Measurements from ENCODE around the gene TMEM272. TPM values are rescaled to one million over a fixed set of nuclear protein-coding genes. Genes with fewer than 3 reads are reported as not detected.
A peak's percentile ranks its signal among the peaks of the same experiment; 100 is the strongest.

TMEM272 gene
- total RNA-seq, 1 experiment from 2014 or later, result not detected

DNA sequence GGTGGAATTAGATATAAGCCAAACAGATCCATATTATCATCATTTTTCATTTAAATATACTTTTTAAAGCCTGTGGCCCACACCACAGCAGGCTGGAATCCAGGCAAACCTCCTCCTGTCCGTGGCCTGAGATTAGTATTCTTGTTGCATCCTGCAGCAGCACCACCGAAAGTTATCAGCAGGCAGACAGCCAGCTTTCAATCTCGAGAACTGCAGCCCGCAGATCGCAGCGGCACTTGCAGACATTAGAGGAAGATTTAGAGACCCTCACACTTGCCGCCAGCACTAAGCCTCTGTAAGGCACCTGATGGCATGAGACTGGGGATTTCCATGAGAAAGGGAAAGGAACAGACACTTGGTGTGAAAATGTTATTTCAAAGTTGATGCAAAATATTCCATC is 48.4 kb downstream of the TMEM272 start:
- Mint-ChIP-seq H3K4me1 (ENCODE audit: low read depth, unreplicated experiment) (peaks cover 1% of the 10 kb centered on the region), H3K27ac (ENCODE audit: unreplicated experiment) (no peak overlapping the region), H3K27me3 (ENCODE audit: unreplicated experiment) (no peaks in the 10 kb centered on the region), H3K4me3 (ENCODE audit: low read depth, unreplicated experiment) (no peak overlapping the region), H3K36me3 (ENCODE audit: insufficient read depth, unreplicated experiment) (peaks cover 9% of the 10 kb centered on the region), H3K9me3 (ENCODE audit: low read depth, unreplicated experiment) (no peaks in the 10 kb centered on the region)
- TF ChIP-seq, protein P1, sequence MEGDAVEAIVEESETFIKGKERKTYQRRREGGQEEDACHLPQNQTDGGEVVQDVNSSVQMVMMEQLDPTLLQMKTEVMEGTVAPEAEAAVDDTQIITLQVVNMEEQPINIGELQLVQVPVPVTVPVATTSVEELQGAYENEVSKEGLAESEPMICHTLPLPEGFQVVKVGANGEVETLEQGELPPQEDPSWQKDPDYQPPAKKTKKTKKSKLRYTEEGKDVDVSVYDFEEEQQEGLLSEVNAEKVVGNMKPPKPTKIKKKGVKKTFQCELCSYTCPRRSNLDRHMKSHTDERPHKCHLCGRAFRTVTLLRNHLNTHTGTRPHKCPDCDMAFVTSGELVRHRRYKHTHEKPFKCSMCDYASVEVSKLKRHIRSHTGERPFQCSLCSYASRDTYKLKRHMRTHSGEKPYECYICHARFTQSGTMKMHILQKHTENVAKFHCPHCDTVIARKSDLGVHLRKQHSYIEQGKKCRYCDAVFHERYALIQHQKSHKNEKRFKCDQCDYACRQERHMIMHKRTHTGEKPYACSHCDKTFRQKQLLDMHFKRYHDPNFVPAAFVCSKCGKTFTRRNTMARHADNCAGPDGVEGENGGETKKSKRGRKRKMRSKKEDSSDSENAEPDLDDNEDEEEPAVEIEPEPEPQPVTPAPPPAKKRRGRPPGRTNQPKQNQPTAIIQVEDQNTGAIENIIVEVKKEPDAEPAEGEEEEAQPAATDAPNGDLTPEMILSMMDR (IDR thresholded peaks at IDR 0.05; ENCODE audit: unreplicated experiment), result no peak
- no TSS peak for BruUV-seq (replicated peaks)
- CTCF ChIA-PET, result interaction anchor here (1.5 kb wide), 1 partner anchor 671 kb away, joined by 6 read pairs; no protein-coding TSS in a partner anchor
- intact Hi-C loops (cut with micrococcal nuclease; ENCODE audit: unreplicated experiment), result loop anchor here (10.0 kb wide), 2 partner anchors 212 to 672 kb away; partner anchors contain the start of gene WDFY2
- DNase-seq, result no peak

DNA sequence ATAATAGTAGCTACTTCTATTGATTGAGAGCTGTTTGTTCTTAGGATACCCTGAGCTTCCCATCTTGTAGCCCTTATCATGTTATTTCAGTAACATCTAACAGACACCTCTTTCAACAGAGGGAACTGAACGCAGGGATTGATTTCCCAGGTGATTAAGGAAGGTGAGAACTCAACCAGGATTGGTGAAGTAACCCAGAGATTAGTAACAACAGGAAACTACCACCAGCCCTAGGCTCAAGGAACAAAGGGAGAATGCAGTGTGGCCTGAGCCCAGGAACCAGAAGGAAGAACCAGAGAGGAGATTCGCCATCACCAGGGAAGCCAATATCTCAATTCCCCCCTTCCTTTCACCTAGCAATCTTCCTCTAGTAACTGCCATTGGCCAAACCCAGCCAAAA is 49.6 kb downstream of the TMEM272 start:
- DNase-seq, result no peak
- TF ChIP-seq, protein P1 (IDR thresholded peaks at IDR 0.05; ENCODE audit: unreplicated experiment), result no peak
- H3K4me1 Mint-ChIP-seq (ENCODE audit: low read depth, unreplicated experiment), result no peaks in the 10 kb centered on the region
- no peak overlapping the region for H3K4me3 Mint-ChIP-seq (ENCODE audit: low read depth, unreplicated experiment)
- H3K36me3 Mint-ChIP-seq (ENCODE audit: insufficient read depth, unreplicated experiment), result peaks cover 4% of the 10 kb centered on the region
- CTCF ChIA-PET, result no interaction called here
- intact Hi-C loops (cut with micrococcal nuclease; ENCODE audit: unreplicated experiment), result loop anchor here (10.0 kb wide), 2 partner anchors 211 to 671 kb away; partner anchors contain the start of gene WDFY2
- H3K27ac Mint-ChIP-seq (ENCODE audit: unreplicated experiment), result no peak overlapping the region
- no peaks in the 10 kb centered on the region for H3K27me3 Mint-ChIP-seq (ENCODE audit: unreplicated experiment)
- BruUV-seq (replicated peaks), result no TSS peak
- no peaks in the 10 kb centered on the region for H3K9me3 Mint-ChIP-seq (ENCODE audit: low read depth, unreplicated experiment)

DNA sequence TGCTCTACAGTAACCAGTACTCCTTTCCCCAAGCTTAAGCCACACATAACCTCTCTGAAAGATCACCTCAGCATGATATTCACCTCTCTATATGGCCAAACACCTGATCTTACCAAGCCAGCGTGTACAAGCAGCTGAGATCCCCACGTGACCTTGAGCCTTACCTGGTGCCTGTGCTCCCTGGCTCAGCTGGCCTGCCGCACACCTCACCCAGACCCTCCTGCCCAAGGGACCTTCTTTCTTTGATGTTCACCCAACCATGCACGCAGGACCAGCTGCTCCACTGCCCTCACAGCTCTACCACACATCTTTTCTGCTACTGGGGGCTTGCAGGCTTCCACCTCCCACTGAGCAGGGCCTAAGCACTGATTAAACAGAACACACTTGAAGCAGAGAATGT is 50.0 kb downstream of the TMEM272 start:
- CTCF ChIA-PET, result no interaction called here
- no TSS peak for BruUV-seq (replicated peaks)
- H3K4me3 Mint-ChIP-seq (ENCODE audit: low read depth, unreplicated experiment), result no peak overlapping the region
- no peaks in the 10 kb centered on the region for H3K9me3 Mint-ChIP-seq (ENCODE audit: low read depth, unreplicated experiment)
- H3K36me3 Mint-ChIP-seq (ENCODE audit: insufficient read depth, unreplicated experiment), result peaks cover 4% of the 10 kb centered on the region
- no peaks in the 10 kb centered on the region for H3K4me1 Mint-ChIP-seq (ENCODE audit: low read depth, unreplicated experiment)
- intact Hi-C loops (cut with micrococcal nuclease; ENCODE audit: unreplicated experiment), result loop anchor here (10.0 kb wide), 2 partner anchors 210 to 670 kb away; partner anchors contain the start of gene WDFY2
- no peak overlapping the region for H3K27ac Mint-ChIP-seq (ENCODE audit: unreplicated experiment)
- H3K27me3 Mint-ChIP-seq (ENCODE audit: unreplicated experiment), result no peaks in the 10 kb centered on the region
- TF ChIP-seq, protein P1 (IDR thresholded peaks at IDR 0.05; ENCODE audit: unreplicated experiment), result no peak
- no peak for DNase-seq

DNA sequence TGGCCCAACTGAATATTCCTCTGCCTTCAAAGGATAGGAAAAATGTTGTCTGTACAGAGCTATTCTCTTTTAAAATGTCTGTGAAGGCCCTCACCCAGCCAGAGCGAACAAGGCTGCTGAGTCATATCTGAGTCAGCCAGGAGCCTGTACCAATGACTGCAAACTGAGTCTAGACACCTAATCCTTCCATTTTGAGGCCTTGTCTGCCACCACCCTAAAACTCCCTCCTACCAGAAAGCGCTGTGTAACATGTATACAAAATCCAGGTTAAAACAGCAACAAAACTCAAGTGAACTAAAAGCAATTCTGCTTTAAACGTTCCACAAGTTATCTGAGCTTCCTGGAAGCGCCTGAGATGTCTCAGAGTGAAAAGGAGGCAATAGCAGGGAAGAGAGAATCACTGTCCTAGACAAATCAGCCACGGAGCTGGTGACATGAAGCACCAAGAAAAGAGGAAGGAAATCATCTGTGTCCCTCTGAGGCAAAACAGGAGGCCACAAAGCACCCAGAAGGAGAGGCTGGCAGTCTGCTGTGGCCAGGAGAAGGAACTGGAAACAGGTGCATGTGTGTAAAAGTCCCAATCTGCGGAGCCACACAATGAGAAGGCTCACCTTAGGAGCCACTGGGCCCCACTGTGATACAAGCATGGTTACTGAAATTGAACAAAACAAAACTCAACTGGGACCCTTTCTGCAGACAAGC is 51.3 kb downstream of the TMEM272 start:
- no peaks in the 10 kb centered on the region for H3K4me1 Mint-ChIP-seq (ENCODE audit: low read depth, unreplicated experiment)
- intact Hi-C loops (cut with micrococcal nuclease; ENCODE audit: unreplicated experiment), result loop anchor here (10.0 kb wide), 2 partner anchors 209 to 669 kb away; partner anchors contain the start of gene WDFY2
- peaks cover 4% of the 10 kb centered on the region for H3K36me3 Mint-ChIP-seq (ENCODE audit: insufficient read depth, unreplicated experiment)
- BruUV-seq (replicated peaks), result no TSS peak
- H3K27ac Mint-ChIP-seq (ENCODE audit: unreplicated experiment), result peak overlapping the region; percentile 64
- CTCF ChIA-PET, result interaction anchor here (0.7 kb wide), 1 partner anchor 9 kb away, joined by 4 read pairs; no protein-coding TSS in a partner anchor
- H3K9me3 Mint-ChIP-seq (ENCODE audit: low read depth, unreplicated experiment), result no peaks in the 10 kb centered on the region
- no peaks in the 10 kb centered on the region for H3K27me3 Mint-ChIP-seq (ENCODE audit: unreplicated experiment)
- TF ChIP-seq, protein P1 (IDR thresholded peaks at IDR 0.05; ENCODE audit: unreplicated experiment), result no peak
- DNase-seq, result no peak
- H3K4me3 Mint-ChIP-seq (ENCODE audit: low read depth, unreplicated experiment), result no peak overlapping the region
